ENCODE results near the gene HES1.

HES1 gene

DNA sequence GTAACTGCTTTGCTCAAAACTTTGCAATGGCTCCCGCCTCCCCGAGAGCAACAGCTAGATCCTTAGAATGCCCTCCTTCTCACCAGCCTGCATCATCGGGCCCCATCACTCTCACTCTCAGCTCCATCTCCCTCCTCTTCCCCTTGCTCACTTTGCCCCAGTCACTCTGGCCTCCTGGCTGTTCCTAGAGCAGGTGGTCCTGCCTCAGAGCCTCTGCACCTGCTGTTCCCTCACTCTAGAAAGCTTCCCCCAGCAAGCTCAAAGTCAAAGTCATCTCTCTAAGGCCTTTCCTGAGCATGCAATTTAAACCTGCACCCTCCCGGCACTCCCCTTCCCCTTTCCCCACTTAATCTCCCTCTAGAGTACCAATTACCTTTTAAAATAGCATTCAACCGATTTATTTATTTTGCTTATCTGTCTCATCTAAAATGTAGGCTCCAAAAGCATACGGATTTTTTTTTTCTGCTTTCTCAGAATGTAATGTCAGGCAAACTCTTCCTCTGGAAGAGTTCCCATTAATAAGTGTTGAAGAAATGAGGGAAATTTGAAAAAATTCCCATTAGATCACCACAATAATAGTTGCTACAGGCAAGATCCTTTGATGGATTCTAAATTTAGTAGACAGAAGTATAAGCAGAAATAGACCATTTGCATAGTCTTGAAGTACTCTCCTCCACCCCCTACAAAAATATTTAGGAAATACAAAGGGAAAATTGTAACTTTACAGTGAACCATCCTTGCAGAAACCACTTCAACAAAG, 15.9 kb upstream of the HES1 start:
- no peak for DNase-seq (ENCODE audit: low read depth)
- TF ChIP-seq, protein P1, sequence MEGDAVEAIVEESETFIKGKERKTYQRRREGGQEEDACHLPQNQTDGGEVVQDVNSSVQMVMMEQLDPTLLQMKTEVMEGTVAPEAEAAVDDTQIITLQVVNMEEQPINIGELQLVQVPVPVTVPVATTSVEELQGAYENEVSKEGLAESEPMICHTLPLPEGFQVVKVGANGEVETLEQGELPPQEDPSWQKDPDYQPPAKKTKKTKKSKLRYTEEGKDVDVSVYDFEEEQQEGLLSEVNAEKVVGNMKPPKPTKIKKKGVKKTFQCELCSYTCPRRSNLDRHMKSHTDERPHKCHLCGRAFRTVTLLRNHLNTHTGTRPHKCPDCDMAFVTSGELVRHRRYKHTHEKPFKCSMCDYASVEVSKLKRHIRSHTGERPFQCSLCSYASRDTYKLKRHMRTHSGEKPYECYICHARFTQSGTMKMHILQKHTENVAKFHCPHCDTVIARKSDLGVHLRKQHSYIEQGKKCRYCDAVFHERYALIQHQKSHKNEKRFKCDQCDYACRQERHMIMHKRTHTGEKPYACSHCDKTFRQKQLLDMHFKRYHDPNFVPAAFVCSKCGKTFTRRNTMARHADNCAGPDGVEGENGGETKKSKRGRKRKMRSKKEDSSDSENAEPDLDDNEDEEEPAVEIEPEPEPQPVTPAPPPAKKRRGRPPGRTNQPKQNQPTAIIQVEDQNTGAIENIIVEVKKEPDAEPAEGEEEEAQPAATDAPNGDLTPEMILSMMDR (IDR thresholded peaks at IDR 0.05; ENCODE audit: control insufficient read depth, extremely low read depth, insufficient read depth) = no peak
- H3K4me3 ChIP-seq (ENCODE audit: low read depth, low read length) = no peak overlapping the region

DNA sequence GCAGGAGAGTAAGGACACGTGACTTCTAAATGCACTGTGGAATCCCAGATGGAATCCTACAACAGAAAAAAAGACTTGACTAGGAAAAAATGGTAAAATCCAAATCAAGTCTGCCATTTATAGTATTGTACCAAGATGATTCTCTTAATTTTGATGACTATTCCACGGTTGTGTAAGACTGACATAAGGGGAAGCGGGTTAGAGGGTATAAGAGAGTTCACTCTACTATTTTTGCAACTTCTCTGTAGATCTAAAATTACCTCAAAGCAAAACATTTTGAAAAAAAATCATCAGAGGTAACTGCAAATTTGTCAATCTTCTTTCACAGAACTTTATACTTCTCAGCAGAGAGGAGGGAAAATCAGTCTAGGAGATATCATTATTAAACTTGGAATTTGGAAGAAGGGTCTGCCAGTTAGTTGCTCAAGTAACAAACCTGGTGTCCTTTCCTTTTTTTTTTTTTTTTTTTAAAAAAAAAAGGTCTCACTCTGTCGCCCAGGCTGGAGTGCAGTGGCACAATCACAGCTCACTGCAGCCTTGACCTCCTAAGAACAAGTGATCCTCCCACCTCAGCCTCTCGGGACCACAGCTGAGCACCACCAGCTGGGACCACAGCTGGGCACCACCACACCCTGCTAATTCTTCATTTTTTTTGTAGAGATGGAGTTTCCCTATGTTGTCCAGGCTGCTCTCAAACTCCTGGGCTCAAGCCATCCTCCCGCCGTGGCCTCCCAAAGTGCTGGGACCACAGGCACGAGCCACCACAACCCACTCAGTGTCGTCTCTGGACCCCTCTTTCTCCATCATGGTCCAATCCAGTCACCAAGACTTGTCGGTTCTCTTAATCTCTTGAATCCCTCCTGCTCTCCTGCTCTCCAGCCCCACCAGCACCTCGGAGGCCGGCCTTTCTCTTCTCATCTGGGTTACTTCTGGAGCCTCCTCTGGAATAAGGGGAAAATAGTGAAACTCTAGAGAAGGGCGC, 14.9 kb upstream of the HES1 start:
- DNase-seq (ENCODE audit: low read depth) = no peak
- no peak overlapping the region for H3K4me3 ChIP-seq (ENCODE audit: low read depth, low read length)
- TF ChIP-seq, protein P1 (IDR thresholded peaks at IDR 0.05; ENCODE audit: control insufficient read depth, extremely low read depth, insufficient read depth) = no peak

DNA sequence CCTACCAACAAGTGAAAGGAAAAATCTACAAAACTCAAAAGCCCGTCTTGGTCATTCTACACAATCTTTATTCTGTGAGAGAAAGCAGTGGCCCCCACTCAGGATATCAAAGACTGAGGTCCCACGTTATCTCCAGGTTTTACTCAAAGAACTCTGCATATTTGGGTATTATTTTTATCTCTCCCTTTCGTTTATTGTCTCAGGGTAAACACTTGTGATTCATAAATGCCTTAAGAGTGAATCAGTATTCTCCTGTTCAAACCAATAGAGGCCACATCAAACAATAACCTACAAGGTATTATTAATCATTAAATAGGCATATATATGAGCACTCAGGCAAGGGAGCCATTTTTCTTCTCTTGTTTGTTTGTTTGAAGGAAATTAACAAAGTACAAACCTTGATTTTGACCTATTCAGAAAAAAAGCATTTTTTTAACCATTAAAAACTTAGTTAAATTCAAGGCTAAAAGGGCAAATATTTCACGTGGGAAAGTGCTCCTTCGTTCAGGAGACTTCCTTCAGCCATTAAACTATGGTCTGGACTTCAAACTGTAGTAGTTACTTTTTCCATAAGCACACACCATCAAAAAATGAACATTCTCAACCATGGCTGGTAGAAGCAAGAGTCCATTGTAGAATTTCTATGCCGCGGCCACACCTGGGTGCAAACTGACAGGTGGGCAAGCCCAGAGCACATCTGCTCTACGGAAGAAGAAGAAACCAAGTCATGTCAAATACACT, 13.9 kb upstream of the HES1 start:
- no peak for DNase-seq (ENCODE audit: low read depth)
- TF ChIP-seq, protein P1 (IDR thresholded peaks at IDR 0.05; ENCODE audit: control insufficient read depth, extremely low read depth, insufficient read depth) = no peak
- no peak overlapping the region for H3K4me3 ChIP-seq (ENCODE audit: low read depth, low read length)

DNA sequence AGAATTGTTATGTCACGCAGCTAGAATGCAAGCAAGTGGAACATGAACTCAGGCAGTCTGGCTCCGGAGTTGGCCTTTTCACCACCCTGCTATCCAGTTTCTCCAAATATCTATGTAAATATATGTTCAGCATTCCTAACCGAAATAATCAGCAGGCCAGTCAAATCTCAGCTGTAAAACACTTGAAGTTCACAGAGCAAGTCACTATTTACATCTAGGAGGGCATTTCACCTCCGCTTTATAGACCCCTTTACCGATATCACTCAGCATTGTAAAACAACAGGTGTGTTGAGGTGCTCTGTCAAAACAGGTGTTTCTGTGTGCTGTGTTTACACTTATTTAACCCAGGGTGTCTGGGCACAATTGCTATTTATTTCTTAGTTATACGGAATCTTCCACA, 12.2 kb upstream of the HES1 start:
- DNase-seq (ENCODE audit: low read depth) = no peak
- TF ChIP-seq, protein P1 (IDR thresholded peaks at IDR 0.05; ENCODE audit: control insufficient read depth, extremely low read depth, insufficient read depth) = no peak
- no peak overlapping the region for H3K4me3 ChIP-seq (ENCODE audit: low read depth, low read length)

DNA sequence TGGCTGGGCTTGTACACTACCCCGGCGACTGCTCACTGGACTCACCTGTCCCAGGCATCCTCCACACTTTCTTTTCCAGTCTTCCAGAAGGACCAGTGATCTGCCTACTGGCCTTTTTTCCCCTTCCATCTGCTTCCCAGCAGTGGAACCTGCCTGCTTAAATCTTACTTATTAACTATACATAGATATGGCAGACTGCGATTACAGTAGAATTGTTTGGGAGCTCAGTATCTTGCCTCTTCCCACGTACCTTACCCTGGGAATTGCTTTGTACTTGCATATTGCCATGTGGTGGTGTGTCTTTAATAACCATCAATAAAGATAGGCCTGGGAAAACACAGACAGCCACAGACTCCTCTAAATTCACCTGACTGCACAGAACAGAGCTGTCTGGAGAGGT, 11.8 kb upstream of the HES1 start:
- no peak for DNase-seq (ENCODE audit: low read depth)
- no peak overlapping the region for H3K4me3 ChIP-seq (ENCODE audit: low read depth, low read length)
- TF ChIP-seq, protein P1 (IDR thresholded peaks at IDR 0.05; ENCODE audit: control insufficient read depth, extremely low read depth, insufficient read depth) = no peak

DNA sequence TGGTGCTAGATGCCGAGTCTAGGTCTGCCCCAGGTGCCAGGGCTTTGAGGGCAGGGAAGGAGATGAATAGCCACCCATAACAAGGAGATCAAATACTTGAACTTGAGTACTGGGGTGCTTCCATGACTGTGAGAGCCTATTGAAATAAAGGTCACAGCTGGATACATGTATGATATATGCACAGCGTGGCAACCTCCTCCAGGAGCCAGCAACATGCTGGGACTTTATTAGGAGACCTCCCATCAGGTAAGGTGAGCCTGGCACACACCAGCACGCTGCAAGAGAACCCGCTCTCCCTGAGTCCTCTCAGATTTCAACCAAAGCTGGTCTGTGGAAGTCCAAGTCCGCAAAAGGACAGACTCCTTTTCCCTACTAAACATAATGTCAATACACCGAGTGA, 10.5 kb upstream of the HES1 start:
- no peak for DNase-seq (ENCODE audit: low read depth)
- H3K4me3 ChIP-seq (ENCODE audit: low read depth, low read length) = no peak overlapping the region
- TF ChIP-seq, protein P1 (IDR thresholded peaks at IDR 0.05; ENCODE audit: control insufficient read depth, extremely low read depth, insufficient read depth) = no peak
